ENCODE data around the gene LMCD1. TPM values are rescaled to one million over a fixed set of nuclear protein-coding genes. Genes with fewer than 3 reads are reported as not detected.

LMCD1 gene
- total and polyA plus RNA-seq, 9 donors = 42.1 to 146 (median 127) TPM

DNA sequence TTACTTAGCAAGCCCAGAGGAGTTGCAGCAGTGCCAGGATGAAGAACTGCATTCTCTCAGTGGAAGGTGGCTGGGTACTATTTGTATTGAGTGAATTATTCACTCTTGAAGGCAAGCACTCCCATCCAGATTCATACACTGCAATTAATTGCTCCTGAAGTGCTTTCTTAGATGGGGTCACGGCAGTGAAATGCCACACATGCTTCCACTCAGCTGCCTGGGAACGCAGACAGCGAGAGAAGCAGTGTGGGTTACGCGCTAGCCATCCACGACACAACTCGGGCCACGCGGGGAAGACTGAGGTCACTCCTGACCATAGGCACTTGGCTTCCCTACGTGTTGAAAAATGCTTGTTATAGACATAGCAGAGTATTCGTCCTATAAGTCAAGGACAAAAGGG lies 30.8 kb upstream of the LMCD1 start:
- Histone ChIP-seq H3K4me3 (no peak overlapping the region), H3K4me1 (ENCODE audit: insufficient read depth) (peaks cover 7% of the 10 kb centered on the region), H3K27me3 (no peaks in the 10 kb centered on the region), H3K9me3 (no peaks in the 10 kb centered on the region), H3K27ac (no peak overlapping the region), H3K36me3 (no peaks in the 10 kb centered on the region)
- TF ChIP-seq EP300 (IDR thresholded peaks at IDR 0.05) (no peak), POLR2A (IDR thresholded peaks at IDR 0.05) (no peak), CTCF (IDR thresholded peaks at IDR 0.05) (no peak)
- 37 to 59% (median 56%) methylated on average over 11 of the region's 11 CpGs for WGBS, 3 donors
- intact Hi-C loops (cut with DNase I) = no loop called here
- DNase-seq = peak in 2 of 5 donors; percentile 29 to 44

DNA sequence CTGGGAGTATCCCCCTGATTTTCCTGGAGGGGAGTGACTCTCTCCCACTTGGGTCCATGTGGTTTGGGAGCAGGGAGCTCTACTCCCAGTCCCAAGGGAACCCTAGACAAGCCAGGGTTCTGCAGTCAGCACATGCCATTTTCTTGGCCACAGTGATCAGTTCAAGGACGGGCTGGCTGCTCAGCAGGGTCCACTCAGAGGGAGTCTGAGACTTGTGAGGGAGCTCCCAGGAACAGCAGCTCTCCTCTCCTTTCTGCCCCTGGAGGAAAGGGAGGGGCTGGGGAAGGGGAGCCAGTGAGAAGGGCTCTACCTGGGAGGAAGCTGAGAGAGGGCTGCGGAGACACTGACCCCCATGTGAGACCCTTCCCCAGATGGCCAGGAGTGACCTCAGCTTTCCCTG lies 29.1 kb upstream of the LMCD1 start:
- peak; percentile 33 to 66 (median 49) for DNase-seq
- TF ChIP-seq POLR2A (IDR thresholded peaks at IDR 0.05) (no peak), CTCF (IDR thresholded peaks at IDR 0.05) (no peak), EP300 (IDR thresholded peaks at IDR 0.05) (no peak)
- no peaks in the 10 kb centered on the region for H3K9me3 ChIP-seq
- no peaks in the 10 kb centered on the region for H3K36me3 ChIP-seq
- no peaks in the 10 kb centered on the region for H3K27me3 ChIP-seq
- intact Hi-C loops (cut with DNase I) = no loop called here
- 18 to 51% (median 33%) methylated on average over 2 of the region's 2 CpGs for WGBS, 3 donors
- H3K4me3 ChIP-seq = no peak overlapping the region
- peak overlapping the region in 1 of 2 donors; percentile 61 for H3K27ac ChIP-seq
- H3K4me1 ChIP-seq (ENCODE audit: insufficient read depth) = peaks cover 7% of the 10 kb centered on the region

- Histone ChIP-seq H3K4me3 (no peak overlapping the region), H3K9me3 (no peaks in the 10 kb centered on the region), H3K4me1 (ENCODE audit: insufficient read depth) (peaks cover 7% of the 10 kb centered on the region), H3K27me3 (no peaks in the 10 kb centered on the region), H3K36me3 (no peaks in the 10 kb centered on the region), H3K27ac (peak overlapping the region in 1 of 2 donors; percentile 61)
- intact Hi-C loops (cut with DNase I) = no loop called here
- TF ChIP-seq EP300 (IDR thresholded peaks at IDR 0.05) = no peak
- TF ChIP-seq POLR2A (IDR thresholded peaks at IDR 0.05) = no peak
- TF ChIP-seq CTCF (IDR thresholded peaks at IDR 0.05) = no peak
- DNase-seq = no peak
- 97 to 99% (median 97%) methylated on average over 4 of the region's 4 CpGs for WGBS, 3 donors
Observed at GRCh38 chr3:8473029-8473428, 28.6 kb upstream of the LMCD1 start.

GRCh38 chr3:8473990-8474389 lies 27.6 kb upstream of the LMCD1 start:
- DNase-seq = no peak
- H3K4me1 ChIP-seq (ENCODE audit: insufficient read depth) = peaks cover 7% of the 10 kb centered on the region
- H3K27me3 ChIP-seq = no peaks in the 10 kb centered on the region
- H3K4me3 ChIP-seq = no peak overlapping the region
- TF ChIP-seq POLR2A (IDR thresholded peaks at IDR 0.05) (no peak), CTCF (IDR thresholded peaks at IDR 0.05) (no peak), EP300 (IDR thresholded peaks at IDR 0.05) (no peak)
- no peak overlapping the region for H3K27ac ChIP-seq
- H3K36me3 ChIP-seq = no peaks in the 10 kb centered on the region
- no peaks in the 10 kb centered on the region for H3K9me3 ChIP-seq
- intact Hi-C loops (cut with DNase I) = no loop called here
- 85 to 96% (median 93%) methylated on average over 4 of the region's 4 CpGs for WGBS, 3 donors
